ENCODE measurements around the gene AUTS2. TPM values are rescaled to one million over a fixed set of nuclear protein-coding genes. Genes with fewer than 3 reads are reported as not detected.

Gene AUTS2
- total and polyA plus RNA-seq, 9 of the 15 experiments (the other 6 are each of a cell fraction or from before 2014, with no cell fraction given) = 0.58 TPM; not detected in 8

DNA sequence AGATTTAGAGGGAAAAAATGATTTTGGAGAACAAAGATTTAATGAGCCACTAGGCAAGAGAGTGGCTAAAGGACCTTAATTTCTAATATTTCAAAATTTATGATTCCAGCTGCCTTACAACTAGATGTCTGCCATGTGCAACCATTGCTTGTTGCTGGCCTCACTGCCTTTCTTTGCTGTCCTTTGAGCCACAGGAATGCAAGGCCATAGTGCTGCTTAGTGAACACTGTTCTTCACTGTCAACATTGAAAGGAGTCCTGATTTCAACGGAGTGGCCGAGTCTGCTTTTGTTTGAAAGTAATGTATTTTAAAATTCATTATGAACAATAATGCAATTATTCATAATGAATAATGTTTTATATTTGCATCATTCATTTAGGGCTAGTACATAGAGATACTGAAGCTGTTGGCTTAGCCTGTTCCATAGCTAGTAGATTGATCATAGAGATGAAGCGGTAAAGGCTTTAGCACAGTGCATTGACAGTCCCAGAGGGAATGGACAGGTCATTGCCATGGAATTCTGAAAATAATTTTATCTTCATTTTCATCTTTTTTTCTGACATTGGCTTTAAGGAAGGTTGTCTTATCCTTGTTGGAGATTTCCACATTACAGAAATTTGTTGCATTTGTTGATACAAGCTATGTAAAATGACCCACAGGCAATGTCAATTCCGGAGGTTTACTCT lies 544.1 kb downstream of the AUTS2 start:
- 0% methylated on average over 4 of the region's 4 CpGs for WGBS (ENCODE audit: insufficient coverage, low coverage, missing lambda C conversion rate)
- POLR2A ChIA-PET = interaction anchor here (0.9 kb wide), 1 partner anchor 10 kb away, joined by 5 read pairs; no protein-coding TSS in a partner anchor
- H3K9me1 ChIP-seq (ENCODE audit: control insufficient read depth, insufficient read depth, low read length) = no peaks in the 10 kb centered on the region
- H3K36me3 ChIP-seq (ENCODE audit: control insufficient read depth, insufficient read depth, low read length) = no peaks in the 10 kb centered on the region
- no peaks in the 10 kb centered on the region for H3K9me3 ChIP-seq (replicated peaks; ENCODE audit: control insufficient read depth, insufficient read depth, low read depth, low read length)
- H4K20me1 ChIP-seq (replicated peaks; ENCODE audit: control insufficient read depth, insufficient read depth, low read length) = no peaks in the 10 kb centered on the region
- TF ChIP-seq, protein P1, sequence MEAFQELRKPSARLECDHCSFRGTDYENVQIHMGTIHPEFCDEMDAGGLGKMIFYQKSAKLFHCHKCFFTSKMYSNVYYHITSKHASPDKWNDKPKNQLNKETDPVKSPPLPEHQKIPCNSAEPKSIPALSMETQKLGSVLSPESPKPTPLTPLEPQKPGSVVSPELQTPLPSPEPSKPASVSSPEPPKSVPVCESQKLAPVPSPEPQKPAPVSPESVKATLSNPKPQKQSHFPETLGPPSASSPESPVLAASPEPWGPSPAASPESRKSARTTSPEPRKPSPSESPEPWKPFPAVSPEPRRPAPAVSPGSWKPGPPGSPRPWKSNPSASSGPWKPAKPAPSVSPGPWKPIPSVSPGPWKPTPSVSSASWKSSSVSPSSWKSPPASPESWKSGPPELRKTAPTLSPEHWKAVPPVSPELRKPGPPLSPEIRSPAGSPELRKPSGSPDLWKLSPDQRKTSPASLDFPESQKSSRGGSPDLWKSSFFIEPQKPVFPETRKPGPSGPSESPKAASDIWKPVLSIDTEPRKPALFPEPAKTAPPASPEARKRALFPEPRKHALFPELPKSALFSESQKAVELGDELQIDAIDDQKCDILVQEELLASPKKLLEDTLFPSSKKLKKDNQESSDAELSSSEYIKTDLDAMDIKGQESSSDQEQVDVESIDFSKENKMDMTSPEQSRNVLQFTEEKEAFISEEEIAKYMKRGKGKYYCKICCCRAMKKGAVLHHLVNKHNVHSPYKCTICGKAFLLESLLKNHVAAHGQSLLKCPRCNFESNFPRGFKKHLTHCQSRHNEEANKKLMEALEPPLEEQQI (IDR thresholded peaks at IDR 0.05) = no peak
- TF ChIP-seq CSDE1 (IDR thresholded peaks at IDR 0.05) = no peak
- TF ChIP-seq SMAD1 (IDR thresholded peaks at IDR 0.05; ENCODE audit: low read depth, low read length, partially characterized antibody) = no peak
- ATAC-seq (no peak), DNase-seq (ENCODE audit: extremely low read depth in 1 of 4, low spot score in 3 of 4) (no peak), FAIRE-seq (no peak)
- H3K27me3 ChIP-seq (ENCODE audit: control insufficient read depth in 2 of 2, insufficient read depth in 2 of 2, low read length in 2 of 2) = no peaks in the 10 kb centered on the region
- CTCF ChIA-PET (ENCODE audit: low intra/inter-chr PET ratio) = no interaction called here
- in situ Hi-C loops (cut with MboI) = no loop called here
- BruUV-seq (replicated peaks) = no TSS peak
- H2AFZ ChIP-seq (ENCODE audit: low read depth, low read length) = no peak overlapping the region
- H3K4me1 ChIP-seq (replicated peaks in 1 of 2; ENCODE audit: control insufficient read depth in 2 of 2, insufficient read depth in 2 of 2, low read length in 2 of 2) = no peaks in the 10 kb centered on the region
- no peak overlapping the region for H3K4me2 ChIP-seq (ENCODE audit: insufficient read depth, low read length)
- H3K9ac ChIP-seq (ENCODE audit: insufficient read depth in 1 of 2, low read depth in 2 of 2, low read length in 2 of 2) = no peak overlapping the region
- intact Hi-C loops (cut with micrococcal nuclease) = no loop called here
- H3K4me3 ChIP-seq = no peak overlapping the region
- no peaks in the 10 kb centered on the region for H3K79me2 ChIP-seq (ENCODE audit: control insufficient read depth, insufficient read depth, low read length)
- H3K27ac ChIP-seq (ENCODE audit: extremely low read depth, low read depth, low read length) = no peak overlapping the region
